Kidney capillary endothelial cell (primary cell): Measurements from ENCODE around the gene MRPL48.
"Not testable (repeated sequence)": the region's sequence is repeated elsewhere in the genome, so short reads cannot be mapped to it uniquely, and the experiment has no call there.

Experiments used
- DNase-seq: peaks from one replicate; pipeline ENCODE4 v3.0.0-alpha.2; 2018; ENCODE audit warnings: low spot score

Gene MRPL48

GRCh38 chr11:73779084-73779902, 8.4 kb upstream of the MRPL48 start:
- peak; percentile 96 for DNase-seq

GRCh38 chr11:73781303-73781702, 6.4 kb upstream of the MRPL48 start:
- no peak for DNase-seq

- DNase-seq, result no peak
Measured at GRCh38 chr11:73783483-73784020, 4.1 kb upstream of the MRPL48 start.

GRCh38 chr11:73784080-73784634, 3.5 kb upstream of the MRPL48 start:
- DNase-seq, result no peak

- DNase-seq, result no peak
Measured at GRCh38 chr11:73784734-73785133, 2.9 kb upstream of the MRPL48 start.

GRCh38 chr11:73785467-73785866, 2.2 kb upstream of the MRPL48 start:
- not testable (repeated sequence) for DNase-seq

- no peak for DNase-seq
Measured at GRCh38 chr11:73787051-73787642, 527 bp upstream of the MRPL48 start.

GRCh38 chr11:73789279-73789670, 1.6 kb downstream of the MRPL48 start:
- DNase-seq, result no peak

- no peak for DNase-seq
Measured at GRCh38 chr11:73792584-73792983, 4.9 kb downstream of the MRPL48 start.

GRCh38 chr11:73795925-73796632, 8.4 kb downstream of the MRPL48 start:
- no peak for DNase-seq

- no peak for DNase-seq
Measured at GRCh38 chr11:73797457-73797856, 9.8 kb downstream of the MRPL48 start.

GRCh38 chr11:73800276-73800806, 12.7 kb downstream of the MRPL48 start:
- no peak for DNase-seq

GRCh38 chr11:73801136-73801535, 13.5 kb downstream of the MRPL48 start:
- no peak for DNase-seq

GRCh38 chr11:73804712-73805111, 17.0 kb downstream of the MRPL48 start:
- no peak for DNase-seq

GRCh38 chr11:73808052-73808451, 20.4 kb downstream of the MRPL48 start:
- DNase-seq, result no peak

GRCh38 chr11:73810637-73811036, 23.0 kb downstream of the MRPL48 start:
- DNase-seq, result no peak

GRCh38 chr11:73812234-73812633, 24.6 kb downstream of the MRPL48 start:
- no peak for DNase-seq

GRCh38 chr11:73814812-73815211, 27.1 kb downstream of the MRPL48 start:
- DNase-seq, result no peak

- peak; percentile 14 for DNase-seq
Measured at GRCh38 chr11:73818846-73819245, 31.2 kb downstream of the MRPL48 start.

- no peak for DNase-seq
Measured at GRCh38 chr11:73830261-73830660, 42.6 kb downstream of the MRPL48 start.

- no peak for DNase-seq
Measured at GRCh38 chr11:73833067-73833466, 45.4 kb downstream of the MRPL48 start.

GRCh38 chr11:73838443-73839122, 50.9 kb downstream of the MRPL48 start:
- DNase-seq, result no peak
